Thyroid gland (tissue), 4 donors: ENCODE measurements around the gene LILRB5.

Experiments used
- CTCF ChIP-seq, 6 experiments: fragments of 200-600 bp in 3 of 6; fragments of 450-650 bp in 3 of 6; sonication (generic) in 3 of 6; IDR thresholded peaks; one replicate each; pipeline ENCODE4 v1.5.1; 2016 to 2019; ENCODE audit warnings: antibody characterized with exemption in 6 of 6, mild to moderate bottlenecking in 2 of 6, inconsistent platforms in 1 of 6, moderate library complexity in 1 of 6
- POLR2A ChIP-seq, 2 donors: fragments of 450-650 bp; IDR thresholded peaks; one replicate each; pipeline ENCODE4 v1.6.1; 2017; ENCODE audit warnings: antibody characterized with exemption in 2 of 2, mild to moderate bottlenecking in 2 of 2, moderate library complexity in 1 of 2

GRCh38 chr19:54248016-54248601, 9.0 kb downstream of the LILRB5 start:
- TF ChIP-seq CTCF (IDR thresholded peaks at IDR 0.05) = no peak
- no peak for TF ChIP-seq POLR2A (IDR thresholded peaks at IDR 0.05)
